Measurements from ENCODE around the gene KCTD1. TPM values are rescaled to one million over a fixed set of nuclear protein-coding genes. Genes with fewer than 3 reads are reported as not detected.

The KCTD1 gene
- total RNA-seq, 2 experiments from 2014 or later: 10.1 to 10.3 TPM

DNA sequence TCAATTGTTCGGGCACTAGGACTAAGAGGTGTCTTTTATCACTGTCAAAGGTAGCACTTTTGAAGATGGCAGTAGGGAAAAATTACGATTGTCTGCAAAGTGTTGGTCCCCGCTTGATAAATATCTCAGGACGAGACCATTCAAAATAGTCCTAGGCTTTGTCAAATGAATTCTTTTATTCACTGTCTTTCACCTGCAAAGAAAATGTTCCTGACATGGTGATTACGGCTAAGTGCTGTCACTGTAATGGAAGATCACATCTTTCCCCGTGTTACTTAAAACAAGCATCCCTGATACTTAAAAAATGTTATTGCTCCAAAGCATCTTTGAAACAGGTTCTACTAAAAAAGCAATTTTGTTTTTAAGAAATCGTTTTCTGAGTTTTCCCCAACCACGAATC lies 71.7 kb downstream of the KCTD1 start:
- Histone ChIP-seq H4K20me1 (ENCODE audit: insufficient read depth, low read length) (no peaks in the 10 kb centered on the region), H2AFZ (ENCODE audit: low read length) (no peak overlapping the region), H3K4me2 (ENCODE audit: low read length) (no peak overlapping the region), H3K9me3 (ENCODE audit: low read length) (no peaks in the 10 kb centered on the region), H3K36me3 (ENCODE audit: insufficient read depth, low read length) (no peaks in the 10 kb centered on the region), H3K9me2 (ENCODE audit: insufficient read depth, low read length) (no peaks in the 10 kb centered on the region), H3K4me3 (ENCODE audit: low read depth, low read length, poor library complexity, severe bottlenecking) (no peak overlapping the region), H3K4me1 (ENCODE audit: insufficient read depth, low read length, poor library complexity, severe bottlenecking) (no peaks in the 10 kb centered on the region), H3K27ac (ENCODE audit: low read depth, low read length, poor library complexity, severe bottlenecking) (no peak overlapping the region), H3K79me2 (ENCODE audit: insufficient read depth, low read depth, low read length) (no peaks in the 10 kb centered on the region)
- POLR2A ChIA-PET: interaction anchor here (0.9 to 1.1 kb wide), 3 partner anchors 10 to 46 kb away, joined by 3 to 4 read pairs (median 3); no protein-coding TSS in a partner anchor
- TF ChIP-seq, protein P1, sequence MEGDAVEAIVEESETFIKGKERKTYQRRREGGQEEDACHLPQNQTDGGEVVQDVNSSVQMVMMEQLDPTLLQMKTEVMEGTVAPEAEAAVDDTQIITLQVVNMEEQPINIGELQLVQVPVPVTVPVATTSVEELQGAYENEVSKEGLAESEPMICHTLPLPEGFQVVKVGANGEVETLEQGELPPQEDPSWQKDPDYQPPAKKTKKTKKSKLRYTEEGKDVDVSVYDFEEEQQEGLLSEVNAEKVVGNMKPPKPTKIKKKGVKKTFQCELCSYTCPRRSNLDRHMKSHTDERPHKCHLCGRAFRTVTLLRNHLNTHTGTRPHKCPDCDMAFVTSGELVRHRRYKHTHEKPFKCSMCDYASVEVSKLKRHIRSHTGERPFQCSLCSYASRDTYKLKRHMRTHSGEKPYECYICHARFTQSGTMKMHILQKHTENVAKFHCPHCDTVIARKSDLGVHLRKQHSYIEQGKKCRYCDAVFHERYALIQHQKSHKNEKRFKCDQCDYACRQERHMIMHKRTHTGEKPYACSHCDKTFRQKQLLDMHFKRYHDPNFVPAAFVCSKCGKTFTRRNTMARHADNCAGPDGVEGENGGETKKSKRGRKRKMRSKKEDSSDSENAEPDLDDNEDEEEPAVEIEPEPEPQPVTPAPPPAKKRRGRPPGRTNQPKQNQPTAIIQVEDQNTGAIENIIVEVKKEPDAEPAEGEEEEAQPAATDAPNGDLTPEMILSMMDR (conservative IDR thresholded peaks at IDR 0.05; ENCODE audit: low read length): no peak
- TF ChIP-seq EZH2phosphoT487 (IDR thresholded peaks at IDR 0.05; ENCODE audit: borderline replicate concordance, low read depth, low read length): no peak
- CTCF ChIA-PET (ENCODE audit: unreplicated experiment): no interaction called here
- DNase-seq (ENCODE audit: low spot score): no peak
- intact Hi-C loops (cut with micrococcal nuclease; ENCODE audit: unreplicated experiment): no loop called here
- no TSS peak for BruUV-seq (replicated peaks)

DNA sequence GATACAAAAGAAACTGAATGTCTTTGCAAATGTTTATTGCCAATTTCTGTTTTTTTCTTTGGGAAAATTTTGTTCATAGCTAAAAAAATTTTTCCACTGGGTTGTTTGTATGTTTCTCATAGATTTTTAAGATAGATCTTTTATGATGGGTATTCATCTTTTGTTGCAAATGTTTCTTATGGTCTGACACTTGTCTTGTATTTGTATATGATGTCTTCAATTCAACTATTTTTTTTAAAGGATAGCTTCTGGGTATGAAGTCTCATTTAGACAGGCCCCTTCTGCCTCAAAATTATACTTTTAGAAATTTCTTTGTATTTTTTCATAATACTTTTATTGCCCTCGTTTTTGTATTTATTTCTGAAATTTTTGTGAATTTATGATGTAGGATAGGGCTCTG lies 73.8 kb downstream of the KCTD1 start:
- Histone ChIP-seq H3K9me3 (ENCODE audit: low read length) (no peaks in the 10 kb centered on the region), H3K79me2 (ENCODE audit: insufficient read depth, low read depth, low read length) (no peaks in the 10 kb centered on the region), H3K4me1 (ENCODE audit: insufficient read depth, low read length, poor library complexity, severe bottlenecking) (peaks cover 20% of the 10 kb centered on the region), H2AFZ (ENCODE audit: low read length) (no peak overlapping the region), H3K9me2 (ENCODE audit: insufficient read depth, low read length) (no peaks in the 10 kb centered on the region), H4K20me1 (ENCODE audit: insufficient read depth, low read length) (no peaks in the 10 kb centered on the region), H3K4me2 (ENCODE audit: low read length) (no peak overlapping the region), H3K27ac (ENCODE audit: low read depth, low read length, poor library complexity, severe bottlenecking) (no peak overlapping the region), H3K36me3 (ENCODE audit: insufficient read depth, low read length) (no peaks in the 10 kb centered on the region), H3K4me3 (ENCODE audit: low read depth, low read length, poor library complexity, severe bottlenecking) (no peak overlapping the region)
- DNase-seq (ENCODE audit: low spot score): no peak
- ChIA-PET CTCF (ENCODE audit: unreplicated experiment) (no interaction called here), POLR2A (interaction anchor here (0.9 to 1.4 kb wide), 5 partner anchors 12 to 44 kb away, joined by 3 to 8 read pairs (median 4); no protein-coding TSS in a partner anchor)
- TF ChIP-seq, protein P1 (conservative IDR thresholded peaks at IDR 0.05; ENCODE audit: low read length): no peak
- no peak for TF ChIP-seq EZH2phosphoT487 (IDR thresholded peaks at IDR 0.05; ENCODE audit: borderline replicate concordance, low read depth, low read length)
- intact Hi-C loops (cut with micrococcal nuclease; ENCODE audit: unreplicated experiment): no loop called here
- BruUV-seq (replicated peaks): no TSS peak

DNA sequence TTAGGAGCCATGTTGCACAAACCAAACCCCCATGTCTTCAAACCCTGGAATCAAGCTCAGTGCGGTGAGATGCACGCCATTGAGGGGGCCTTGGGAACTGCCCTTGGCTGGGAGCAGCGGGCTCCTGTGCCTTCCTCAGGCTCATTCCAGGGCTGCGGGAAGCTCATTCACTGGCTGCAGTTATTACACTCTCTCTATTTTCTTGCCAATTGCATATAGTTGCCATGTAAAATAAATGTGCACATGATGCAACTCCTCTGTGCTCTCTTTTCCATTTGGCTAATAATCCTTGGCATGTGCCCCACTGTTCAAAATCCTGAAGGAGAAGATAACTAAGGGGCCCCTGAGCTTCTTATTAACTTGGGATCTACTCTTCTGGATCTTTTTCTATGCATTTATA lies 74.7 kb downstream of the KCTD1 start:
- TF ChIP-seq, protein P1 (conservative IDR thresholded peaks at IDR 0.05; ENCODE audit: low read length): no peak
- no peak for TF ChIP-seq EZH2phosphoT487 (IDR thresholded peaks at IDR 0.05; ENCODE audit: borderline replicate concordance, low read depth, low read length)
- no peak overlapping the region for H3K27ac ChIP-seq (ENCODE audit: low read depth, low read length, poor library complexity, severe bottlenecking)
- H2AFZ ChIP-seq (ENCODE audit: low read length): no peak overlapping the region
- H3K36me3 ChIP-seq (ENCODE audit: insufficient read depth, low read length): no peaks in the 10 kb centered on the region
- H3K9me2 ChIP-seq (ENCODE audit: insufficient read depth, low read length): no peaks in the 10 kb centered on the region
- intact Hi-C loops (cut with micrococcal nuclease; ENCODE audit: unreplicated experiment): no loop called here
- BruUV-seq (replicated peaks): no TSS peak
- no peak for DNase-seq (ENCODE audit: low spot score)
- H3K4me1 ChIP-seq (ENCODE audit: insufficient read depth, low read length, poor library complexity, severe bottlenecking): peaks cover 28% of the 10 kb centered on the region
- no peak overlapping the region for H3K4me3 ChIP-seq (ENCODE audit: low read depth, low read length, poor library complexity, severe bottlenecking)
- H3K79me2 ChIP-seq (ENCODE audit: insufficient read depth, low read depth, low read length): no peaks in the 10 kb centered on the region
- H3K4me2 ChIP-seq (ENCODE audit: low read length): no peak overlapping the region
- ChIA-PET POLR2A (interaction anchor here (0.6 to 1.4 kb wide), 4 partner anchors 21 to 1104 kb away, joined by 3 to 4 read pairs (median 3); no protein-coding TSS in a partner anchor), CTCF (ENCODE audit: unreplicated experiment) (no interaction called here)
- H3K9me3 ChIP-seq (ENCODE audit: low read length): no peaks in the 10 kb centered on the region
- no peaks in the 10 kb centered on the region for H4K20me1 ChIP-seq (ENCODE audit: insufficient read depth, low read length)

Measured in OCI-LY7 (cell line).